Neural cell (in vitro differentiated cells): Measurements from ENCODE around the gene HLA-DQA1. TPM values are rescaled to one million over a fixed set of nuclear protein-coding genes. Genes with fewer than 3 reads are reported as not detected.
"Not testable (repeated sequence)": the region's sequence is repeated elsewhere in the genome, so short reads cannot be mapped to it uniquely, and the experiment has no call there.

ENCODE experiments used
- H2AFZ ChIP-seq: fragments of 200-600, 300-800 bp; sonication (generic), shearing (Covaris generic); 2 replicates; pipeline ENCODE4 v1.6.0; 2014; ENCODE audit warnings: low read depth, mild to moderate bottlenecking, antibody characterized with exemption, low read length, moderate library complexity
- H3F3A ChIP-seq: fragments of 200-600 bp; shearing (Covaris generic); 2 replicates; pipeline ENCODE4 v1.6.1; 2016; ENCODE audit warnings: mild to moderate bottlenecking, moderate library complexity, mixed read lengths, antibody characterized with exemption, low read length; ENCODE audit not compliant: insufficient read depth, poor library complexity, severe bottlenecking
- H3K27ac ChIP-seq: fragments of 200-600, 300-800 bp; sonication (generic), shearing (Covaris generic); 2 replicates; pipeline ENCODE4 v1.5.1; 2014; ENCODE audit warnings: mild to moderate bottlenecking, low read length, moderate library complexity
- H3K27me3 ChIP-seq: fragments of 300-800, 200-600 bp; sonication (generic), shearing (Covaris generic); 2 replicates; pipeline ENCODE4 v1.6.0; 2014; ENCODE audit warnings: mild to moderate bottlenecking, low read depth, low read length, moderate library complexity; ENCODE audit not compliant: insufficient read depth
- H3K36me3 ChIP-seq: fragments of 300-800, 200-600 bp; sonication (generic), shearing (Covaris generic); 2 replicates; pipeline ENCODE4 v1.5.1; 2014; ENCODE audit warnings: mild to moderate bottlenecking, antibody characterized with exemption, low read length, moderate library complexity; ENCODE audit not compliant: insufficient read depth
- H3K4me2 ChIP-seq: fragments of 300-800, 200-600 bp; sonication (generic), shearing (Covaris generic); 2 replicates; pipeline ENCODE4 v1.6.0; 2014; ENCODE audit warnings: mild to moderate bottlenecking, low read length
- H3K4me3 ChIP-seq: fragments of 300-800, 200-600 bp; sonication (generic), shearing (Covaris generic); 2 replicates; pipeline ENCODE4 v1.5.1; 2014; ENCODE audit warnings: mild to moderate bottlenecking, low read length, moderate library complexity
- H3K79me2 ChIP-seq: fragments of 200-600 bp; shearing (Covaris generic); replicated peaks from 2 replicates; pipeline ENCODE4 v1.6.0; 2014; ENCODE audit warnings: mild to moderate bottlenecking, low read length, moderate library complexity; ENCODE audit not compliant: insufficient read depth
- H3K9ac ChIP-seq: fragments of 300-800, 200-600 bp; sonication (generic), shearing (Covaris generic); 2 replicates; pipeline ENCODE4 v1.6.1; 2016; ENCODE audit warnings: mild to moderate bottlenecking, low read length, mixed read lengths
- H3K9me2 ChIP-seq: fragments of 200-600 bp; shearing (Covaris generic); 2 replicates; pipeline ENCODE4 v1.6.1; 2016; ENCODE audit warnings: mild to moderate bottlenecking, low read length, mixed read lengths; ENCODE audit not compliant: insufficient read depth
- H3K9me3 ChIP-seq: fragments of 200-600, 300-800 bp; sonication (generic), shearing (Covaris generic); 2 replicates; pipeline ENCODE4 v1.6.1; 2016; ENCODE audit warnings: mild to moderate bottlenecking, mixed run types, low read length, moderate library complexity, mixed read lengths
- H4K20me1 ChIP-seq: fragments of 200-600 bp; shearing (Covaris generic); 2 replicates; pipeline ENCODE4 v1.6.1; 2016; ENCODE audit warnings: mild to moderate bottlenecking, mixed run types; ENCODE audit not compliant: insufficient read depth
- EP300 ChIP-seq: fragments of 450-650 bp; conservative IDR thresholded peaks from 2 replicates; pipeline ENCODE4 v1.6.1; 2014; ENCODE audit warnings: antibody characterized with exemption, mild to moderate bottlenecking, moderate library complexity; ENCODE audit not compliant: poor library complexity, severe bottlenecking
- EZH2 ChIP-seq: fragments of 200-600, 300-800 bp; shearing (Covaris generic), sonication (generic); IDR thresholded peaks from 2 replicates; pipeline ENCODE4 v1.6.1; 2014; ENCODE audit warnings: antibody characterized with exemption, low read length, borderline replicate concordance, mild to moderate bottlenecking; ENCODE audit not compliant: insufficient read depth, poor library complexity, severe bottlenecking
- MXI1 ChIP-seq: fragments of 450-650 bp; conservative IDR thresholded peaks from 2 replicates; pipeline ENCODE4 v1.6.1; 2014; ENCODE audit warnings: antibody characterized with exemption, mild to moderate bottlenecking; ENCODE audit not compliant: poor library complexity, severe bottlenecking
- POLR2AphosphoS5 ChIP-seq: IDR thresholded peaks from 2 replicates; pipeline ENCODE4 v1.6.1; 2012
- RAD21 ChIP-seq: fragments of 450-650 bp; conservative IDR thresholded peaks from 2 replicates; pipeline ENCODE4 v1.6.1; 2014; ENCODE audit warnings: antibody characterized with exemption, mild to moderate bottlenecking, moderate library complexity
- SMC3 ChIP-seq: fragments of 450-650 bp; conservative IDR thresholded peaks from 2 replicates; pipeline ENCODE4 v1.6.1; 2014; ENCODE audit warnings: antibody characterized with exemption, mild to moderate bottlenecking, moderate library complexity; ENCODE audit not compliant: poor library complexity
- TAF1 ChIP-seq: IDR thresholded peaks from 2 replicates; pipeline ENCODE4 v1.6.1; 2012; ENCODE audit warnings: low read depth
- polyA plus RNA-seq: library from polyadenylated mRNA; depleted of rRNA; stranded (reverse); fragments of >200 nt; gene quantifications from 2 replicates; pipeline ENCODE4 v1.2.3, GENCODE V29; 2014
- TF ChIP-seq, protein P1 (sequence below): IDR thresholded peaks from 2 replicates; pipeline ENCODE4 v1.6.1; 2012; ENCODE audit warnings: borderline replicate concordance
- TF ChIP-seq, protein P2 (sequence below): fragments of 450-650 bp; IDR thresholded peaks from 2 replicates; pipeline ENCODE4 v1.5.1; 2014; ENCODE audit warnings: antibody characterized with exemption, mild to moderate bottlenecking, moderate library complexity; ENCODE audit not compliant: poor library complexity, severe bottlenecking

HLA-DQA1 gene
- polyA plus RNA-seq, 1 donor from 2014 or later, result not detected

DNA sequence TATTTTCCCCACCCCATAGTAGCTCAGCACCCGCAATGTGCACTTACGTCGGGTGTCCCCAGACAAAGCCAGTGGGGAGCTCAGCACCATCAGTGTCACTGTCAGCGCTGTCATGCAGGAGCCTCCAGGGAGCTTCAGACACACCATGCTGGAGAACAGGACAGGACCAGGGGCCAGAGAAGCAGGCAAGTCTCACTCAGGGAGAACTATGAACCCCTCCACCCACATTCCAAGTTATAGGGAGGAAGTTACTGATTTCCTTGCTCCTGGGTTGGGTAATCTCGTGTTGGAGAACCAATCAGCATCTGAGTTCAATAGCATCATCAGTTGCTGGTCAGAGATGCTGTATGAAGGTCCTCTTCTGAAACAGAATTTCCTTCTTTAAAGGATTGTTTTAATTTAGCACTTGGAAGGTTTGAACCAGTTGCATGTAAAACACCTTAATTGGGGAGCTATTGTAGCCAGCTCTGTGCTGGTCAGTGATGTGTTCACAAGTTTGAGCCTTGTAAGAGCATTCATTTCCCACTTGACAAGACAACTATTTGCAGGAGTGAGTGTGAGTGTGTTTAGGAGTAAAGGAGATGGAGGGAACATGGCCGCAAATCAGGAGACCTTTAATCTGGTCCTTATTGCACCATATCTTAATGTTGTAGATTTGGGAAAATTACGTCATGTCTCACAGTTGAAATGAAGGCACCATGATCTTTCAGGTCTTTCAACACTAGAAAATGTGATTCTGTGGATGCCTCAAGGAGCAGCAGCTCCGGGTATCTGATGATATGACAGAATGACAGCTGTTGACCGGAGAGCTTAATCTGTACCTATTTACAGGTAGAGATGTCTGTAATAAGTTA is 47.4 kb upstream of the HLA-DQA1 start, which contains the start of gene HLA-DRB1:
TSS of gene HLA-DRB1 (minus strand) at position 253 of the 854 bp plus-strand sequence. CDS start at position 147, 106 bp downstream.
- TF ChIP-seq EP300, result no peak
- no peak for TF ChIP-seq SMC3
- no peak for TF ChIP-seq POLR2AphosphoS5
- TF ChIP-seq MXI1, result no peak
- TF ChIP-seq, protein P1, sequence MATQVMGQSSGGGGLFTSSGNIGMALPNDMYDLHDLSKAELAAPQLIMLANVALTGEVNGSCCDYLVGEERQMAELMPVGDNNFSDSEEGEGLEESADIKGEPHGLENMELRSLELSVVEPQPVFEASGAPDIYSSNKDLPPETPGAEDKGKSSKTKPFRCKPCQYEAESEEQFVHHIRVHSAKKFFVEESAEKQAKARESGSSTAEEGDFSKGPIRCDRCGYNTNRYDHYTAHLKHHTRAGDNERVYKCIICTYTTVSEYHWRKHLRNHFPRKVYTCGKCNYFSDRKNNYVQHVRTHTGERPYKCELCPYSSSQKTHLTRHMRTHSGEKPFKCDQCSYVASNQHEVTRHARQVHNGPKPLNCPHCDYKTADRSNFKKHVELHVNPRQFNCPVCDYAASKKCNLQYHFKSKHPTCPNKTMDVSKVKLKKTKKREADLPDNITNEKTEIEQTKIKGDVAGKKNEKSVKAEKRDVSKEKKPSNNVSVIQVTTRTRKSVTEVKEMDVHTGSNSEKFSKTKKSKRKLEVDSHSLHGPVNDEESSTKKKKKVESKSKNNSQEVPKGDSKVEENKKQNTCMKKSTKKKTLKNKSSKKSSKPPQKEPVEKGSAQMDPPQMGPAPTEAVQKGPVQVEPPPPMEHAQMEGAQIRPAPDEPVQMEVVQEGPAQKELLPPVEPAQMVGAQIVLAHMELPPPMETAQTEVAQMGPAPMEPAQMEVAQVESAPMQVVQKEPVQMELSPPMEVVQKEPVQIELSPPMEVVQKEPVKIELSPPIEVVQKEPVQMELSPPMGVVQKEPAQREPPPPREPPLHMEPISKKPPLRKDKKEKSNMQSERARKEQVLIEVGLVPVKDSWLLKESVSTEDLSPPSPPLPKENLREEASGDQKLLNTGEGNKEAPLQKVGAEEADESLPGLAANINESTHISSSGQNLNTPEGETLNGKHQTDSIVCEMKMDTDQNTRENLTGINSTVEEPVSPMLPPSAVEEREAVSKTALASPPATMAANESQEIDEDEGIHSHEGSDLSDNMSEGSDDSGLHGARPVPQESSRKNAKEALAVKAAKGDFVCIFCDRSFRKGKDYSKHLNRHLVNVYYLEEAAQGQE, result no peak
- TF ChIP-seq TAF1, result no peak
- TF ChIP-seq RAD21, result no peak
- no peak for TF ChIP-seq EZH2
- no peak within 1 kb of the TSS for H3K4me3 ChIP-seq
- no peak within 1 kb of the TSS for H2AFZ ChIP-seq
- no peaks in the 10 kb centered on the region for H3K9me3 ChIP-seq
- H3K9ac ChIP-seq, result no peak within 1 kb of the TSS
- H3K36me3 ChIP-seq, result no peaks in the 10 kb centered on the region
- no peaks in the 10 kb centered on the region for H3K27me3 ChIP-seq
- no peaks in the 10 kb centered on the region for H4K20me1 ChIP-seq
- no peak within 1 kb of the TSS for H3K4me2 ChIP-seq
- H3K9me2 ChIP-seq, result no peaks in the 10 kb centered on the region
- H3K79me2 ChIP-seq, result no peaks in the 10 kb centered on the region
- no peak within 1 kb of the TSS for H3K27ac ChIP-seq
- no peaks in the 10 kb centered on the region for H3F3A ChIP-seq

DNA sequence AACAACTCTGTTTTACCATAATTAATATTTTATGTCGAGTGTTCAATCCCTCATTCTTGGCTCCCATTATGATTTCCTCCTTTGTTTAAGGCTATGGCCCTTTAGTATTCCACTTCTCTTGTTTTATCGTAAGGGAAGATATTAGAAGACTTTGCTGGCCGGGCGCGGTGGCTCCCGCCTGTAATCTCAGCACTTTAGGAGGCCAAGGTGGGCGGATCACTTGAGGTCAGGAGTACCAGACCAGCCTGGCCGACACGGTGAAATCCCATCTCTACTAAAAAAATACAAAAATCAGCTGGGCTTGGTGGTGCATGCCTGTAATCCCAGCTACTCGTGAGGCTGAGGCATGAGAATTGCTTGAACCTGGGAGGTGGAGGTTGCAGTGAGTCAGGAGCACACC is 46.5 kb upstream of the HLA-DQA1 start:
- not testable (repeated sequence) for H3K9me2 ChIP-seq, H3F3A ChIP-seq, H2AFZ ChIP-seq, H3K9ac ChIP-seq, H3K79me2 ChIP-seq, H3K36me3 ChIP-seq, H3K4me3 ChIP-seq, H3K27ac ChIP-seq, H3K4me2 ChIP-seq, H3K27me3 ChIP-seq, H3K9me3 ChIP-seq, H4K20me1 ChIP-seq

DNA sequence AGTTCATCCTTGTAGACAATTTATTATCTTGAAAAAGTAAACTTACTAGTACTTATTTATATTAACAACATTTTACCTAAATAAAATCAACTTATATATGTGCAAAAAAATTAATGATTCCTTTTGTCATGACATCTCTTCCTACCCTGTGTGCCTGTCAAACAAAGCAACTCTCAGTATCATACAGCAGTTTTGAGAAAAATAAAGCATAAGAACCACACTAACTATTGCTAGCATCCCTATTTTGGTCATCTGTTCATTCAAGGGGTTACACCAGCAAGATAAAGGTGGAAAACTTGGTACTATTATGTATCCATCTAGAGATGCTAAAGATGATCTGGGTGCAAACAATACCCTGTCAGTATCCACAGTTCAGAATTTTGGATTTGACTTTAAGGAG is 40.2 kb upstream of the HLA-DQA1 start:
- TF ChIP-seq EP300, result no peak
- TF ChIP-seq TAF1, result no peak
- TF ChIP-seq RAD21, result no peak
- no peak for TF ChIP-seq EZH2
- TF ChIP-seq, protein P1, result no peak
- TF ChIP-seq SMC3, result no peak
- no peak for TF ChIP-seq MXI1
- TF ChIP-seq POLR2AphosphoS5, result no peak
- TF ChIP-seq, protein P2, sequence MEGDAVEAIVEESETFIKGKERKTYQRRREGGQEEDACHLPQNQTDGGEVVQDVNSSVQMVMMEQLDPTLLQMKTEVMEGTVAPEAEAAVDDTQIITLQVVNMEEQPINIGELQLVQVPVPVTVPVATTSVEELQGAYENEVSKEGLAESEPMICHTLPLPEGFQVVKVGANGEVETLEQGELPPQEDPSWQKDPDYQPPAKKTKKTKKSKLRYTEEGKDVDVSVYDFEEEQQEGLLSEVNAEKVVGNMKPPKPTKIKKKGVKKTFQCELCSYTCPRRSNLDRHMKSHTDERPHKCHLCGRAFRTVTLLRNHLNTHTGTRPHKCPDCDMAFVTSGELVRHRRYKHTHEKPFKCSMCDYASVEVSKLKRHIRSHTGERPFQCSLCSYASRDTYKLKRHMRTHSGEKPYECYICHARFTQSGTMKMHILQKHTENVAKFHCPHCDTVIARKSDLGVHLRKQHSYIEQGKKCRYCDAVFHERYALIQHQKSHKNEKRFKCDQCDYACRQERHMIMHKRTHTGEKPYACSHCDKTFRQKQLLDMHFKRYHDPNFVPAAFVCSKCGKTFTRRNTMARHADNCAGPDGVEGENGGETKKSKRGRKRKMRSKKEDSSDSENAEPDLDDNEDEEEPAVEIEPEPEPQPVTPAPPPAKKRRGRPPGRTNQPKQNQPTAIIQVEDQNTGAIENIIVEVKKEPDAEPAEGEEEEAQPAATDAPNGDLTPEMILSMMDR, result no peak
- no peaks in the 10 kb centered on the region for H3K27me3 ChIP-seq
- no peak overlapping the region for H2AFZ ChIP-seq

More for the DNA sequence above, 40.2 kb upstream of the HLA-DQA1 start:
- Histone ChIP-seq H4K20me1 (no peaks in the 10 kb centered on the region), H3K9me2 (no peaks in the 10 kb centered on the region), H3K79me2 (no peaks in the 10 kb centered on the region), H3K36me3 (no peaks in the 10 kb centered on the region), H3K4me2 (no peak overlapping the region), H3K9me3 (no peaks in the 10 kb centered on the region), H3K9ac (no peak overlapping the region), H3F3A (no peaks in the 10 kb centered on the region), H3K27ac (no peak overlapping the region), H3K4me3 (no peak overlapping the region)
